Subcutaneous abdominal adipose tissue (tissue), 5 donors: ENCODE measurements around the gene GRIFIN.

Experiments
- H3K27ac ChIP-seq: one replicate; pipeline ENCODE4 v1.7.0; 2013; ENCODE audit warnings: low read depth, mild to moderate bottlenecking, inconsistent platforms, low read length, moderate library complexity
- H3K27me3 ChIP-seq, 5 donors: one replicate each; pipeline ENCODE4 v1.7.0; 2013; ENCODE audit warnings: low read length in 5 of 5, inconsistent platforms in 1 of 5; ENCODE audit not compliant: control insufficient read depth in 5 of 5, insufficient read depth in 4 of 5
- H3K36me3 ChIP-seq, 5 donors: one replicate each; pipeline ENCODE4 v1.7.0; 2013; ENCODE audit warnings: low read length in 5 of 5; ENCODE audit not compliant: control insufficient read depth in 5 of 5, insufficient read depth in 5 of 5
- H3K4me1 ChIP-seq, 5 donors: one replicate each; pipeline ENCODE4 v1.7.0; 2013; ENCODE audit warnings: low read length in 5 of 5, mild to moderate bottlenecking in 3 of 5, moderate library complexity in 1 of 5; ENCODE audit not compliant: control insufficient read depth in 5 of 5, insufficient read depth in 5 of 5
- H3K4me3 ChIP-seq, 5 donors: one replicate each; pipeline ENCODE4 v1.7.0; 2013; ENCODE audit warnings: low read length in 5 of 5, low read depth in 1 of 5
- H3K9ac ChIP-seq, 5 donors: one replicate each; pipeline ENCODE4 v1.7.0; 2013; ENCODE audit warnings: low read length in 5 of 5, mild to moderate bottlenecking in 4 of 5, moderate library complexity in 3 of 5
- H3K9me3 ChIP-seq, 5 donors: one replicate each; pipeline ENCODE4 v1.7.0; 2013; ENCODE audit warnings: low read length in 5 of 5; ENCODE audit not compliant: control insufficient read depth in 5 of 5
- donor health status: healthy.
- donor health status: healthy.
- donor health status: healthy.
- donor health status: healthy.
- donor health status: healthy.

Gene GRIFIN

GRCh38 chr7:2505401-2505800 is 29.2 kb upstream of the GRIFIN start:
- no peak overlapping the region for H3K27ac ChIP-seq
- no peak overlapping the region for H3K9ac ChIP-seq
- no peaks in the 10 kb centered on the region for H3K9me3 ChIP-seq
- H3K4me1 ChIP-seq: peaks cover 9 to 45% (median 42%) of the 10 kb centered on the region in 5 donors
- H3K4me3 ChIP-seq: no peak overlapping the region
- no peaks in the 10 kb centered on the region for H3K27me3 ChIP-seq
- H3K36me3 ChIP-seq: no peaks in the 10 kb centered on the region

- Histone ChIP-seq H3K4me1 (peaks cover 9 to 41% (median 37%) of the 10 kb centered on the region in 5 donors), H3K27ac (no peak overlapping the region), H3K9ac (no peak overlapping the region)
Measured at GRCh38 chr7:2504889-2505375, 28.7 kb upstream of the GRIFIN start.

GRCh38 chr7:2504128-2504888 is 28.1 kb upstream of the GRIFIN start:
- Histone ChIP-seq H3K4me3 (no peak overlapping the region), H3K27ac (no peak overlapping the region), H3K27me3 (no peaks in the 10 kb centered on the region), H3K36me3 (no peaks in the 10 kb centered on the region), H3K9ac (no peak overlapping the region), H3K9me3 (no peaks in the 10 kb centered on the region), H3K4me1 (peaks cover 12 to 39% (median 35%) of the 10 kb centered on the region in 5 donors)

More at GRCh38 chr7:2504889-2505375, 28.7 kb upstream of the GRIFIN start:
- Histone ChIP-seq H3K9me3 (no peaks in the 10 kb centered on the region), H3K36me3 (no peaks in the 10 kb centered on the region), H3K27me3 (no peaks in the 10 kb centered on the region), H3K4me3 (no peak overlapping the region)

GRCh38 chr7:2503056-2503941 is 27.1 kb upstream of the GRIFIN start:
- Histone ChIP-seq H3K4me1 (peaks cover 6 to 38% (median 29%) of the 10 kb centered on the region in 5 donors), H3K9me3 (no peaks in the 10 kb centered on the region), H3K4me3 (peak overlapping the region in 1 of 5 donors; percentile 2), H3K36me3 (no peaks in the 10 kb centered on the region), H3K9ac (no peak overlapping the region), H3K27me3 (no peaks in the 10 kb centered on the region), H3K27ac (no peak overlapping the region)

- Histone ChIP-seq H3K4me3 (no peak overlapping the region), H3K27ac (no peak overlapping the region), H3K36me3 (no peaks in the 10 kb centered on the region), H3K9ac (no peak overlapping the region), H3K27me3 (no peaks in the 10 kb centered on the region), H3K4me1 (peaks cover 2 to 37% (median 27%) of the 10 kb centered on the region in 5 donors), H3K9me3 (no peaks in the 10 kb centered on the region)
Measured at GRCh38 chr7:2502647-2502966, 26.4 kb upstream of the GRIFIN start.

- no peak overlapping the region for H3K4me3 ChIP-seq
- H3K4me1 ChIP-seq: peaks cover 2 to 32% (median 22%) of the 10 kb centered on the region in 5 donors
- no peaks in the 10 kb centered on the region for H3K36me3 ChIP-seq
- H3K9me3 ChIP-seq: no peaks in the 10 kb centered on the region
- no peak overlapping the region for H3K9ac ChIP-seq
- no peaks in the 10 kb centered on the region for H3K27me3 ChIP-seq
- no peak overlapping the region for H3K27ac ChIP-seq
Measured at GRCh38 chr7:2501947-2502646, 25.9 kb upstream of the GRIFIN start.

GRCh38 chr7:2500701-2501100 is 24.5 kb upstream of the GRIFIN start:
- no peaks in the 10 kb centered on the region for H3K27me3 ChIP-seq
- no peak overlapping the region for H3K27ac ChIP-seq
- H3K36me3 ChIP-seq: no peaks in the 10 kb centered on the region
- H3K4me3 ChIP-seq: no peak overlapping the region
- no peak overlapping the region for H3K9ac ChIP-seq
- no peaks in the 10 kb centered on the region for H3K9me3 ChIP-seq
- H3K4me1 ChIP-seq: peaks cover 2 to 32% (median 22%) of the 10 kb centered on the region in 5 donors

- Histone ChIP-seq H3K4me3 (no peak overlapping the region), H3K9ac (no peak overlapping the region), H3K27ac (no peak overlapping the region), H3K4me1 (peaks cover 2 to 32% (median 22%) of the 10 kb centered on the region in 5 donors), H3K27me3 (no peaks in the 10 kb centered on the region), H3K36me3 (no peaks in the 10 kb centered on the region), H3K9me3 (no peaks in the 10 kb centered on the region)
Measured at GRCh38 chr7:2499719-2500430, 23.7 kb upstream of the GRIFIN start.

GRCh38 chr7:2499181-2499580 is 23.0 kb upstream of the GRIFIN start:
- Histone ChIP-seq H3K9me3 (no peaks in the 10 kb centered on the region), H3K36me3 (no peaks in the 10 kb centered on the region), H3K27me3 (no peaks in the 10 kb centered on the region), H3K4me3 (no peak overlapping the region), H3K4me1 (peaks cover 5 to 39% (median 29%) of the 10 kb centered on the region in 5 donors), H3K9ac (no peak overlapping the region), H3K27ac (no peak overlapping the region)
